T-helper 1 cell treated with Interleukin-12 subunit alpha and Interleukin-12 subunit beta and Interleukin-4 antibody, amounts not matched to agents 30 μg/mL and 1 μg/mL, for 36 hours (primary cell): ENCODE measurements around the gene UPF1.
A peak's percentile ranks its signal among the peaks of the same experiment; 100 is the strongest.
"Not testable (repeated sequence)": the region's sequence is repeated elsewhere in the genome, so short reads cannot be mapped to it uniquely, and the experiment has no call there.

Source experiments
- H3K27ac Mint-ChIP-seq: one replicate; pipeline ENCODE4 v1.8.0; 2021; ENCODE audit warnings: mild to moderate bottlenecking, mixed read lengths
- H3K27me3 Mint-ChIP-seq: one replicate; pipeline ENCODE4 v1.8.0; 2021; ENCODE audit warnings: low read depth, mixed read lengths
- H3K36me3 Mint-ChIP-seq: one replicate; pipeline ENCODE4 v1.8.0; 2021; ENCODE audit warnings: low read depth, mixed read lengths
- H3K4me1 Mint-ChIP-seq: one replicate; pipeline ENCODE4 v1.8.0; 2021; ENCODE audit warnings: low read depth, mixed read lengths
- H3K4me3 Mint-ChIP-seq: one replicate; pipeline ENCODE4 v1.8.0; 2021; ENCODE audit warnings: mild to moderate bottlenecking, moderate library complexity, mixed read lengths
- H3K9me3 Mint-ChIP-seq: one replicate; pipeline ENCODE4 v1.8.0; 2021; ENCODE audit warnings: mixed read lengths

UPF1 gene

GRCh38 chr19:18897094-18898029 is 65.6 kb downstream of the UPF1 start:
- peak overlapping the region; percentile 9 for H3K4me3 Mint-ChIP-seq
- H3K9me3 Mint-ChIP-seq: no peaks in the 10 kb centered on the region
- H3K27me3 Mint-ChIP-seq: peaks cover 27% of the 10 kb centered on the region
- H3K36me3 Mint-ChIP-seq: peaks cover 6% of the 10 kb centered on the region
- no peak overlapping the region for H3K27ac Mint-ChIP-seq
- peaks cover 2% of the 10 kb centered on the region for H3K4me1 Mint-ChIP-seq

- Mint-ChIP-seq H3K36me3 (peaks cover 6% of the 10 kb centered on the region), H3K4me1 (peaks cover 2% of the 10 kb centered on the region), H3K27me3 (peaks cover 24% of the 10 kb centered on the region), H3K9me3 (no peaks in the 10 kb centered on the region), H3K4me3 (no peak overlapping the region), H3K27ac (no peak overlapping the region)
Observed at GRCh38 chr19:18898081-18898606, 66.4 kb downstream of the UPF1 start.

DNA sequence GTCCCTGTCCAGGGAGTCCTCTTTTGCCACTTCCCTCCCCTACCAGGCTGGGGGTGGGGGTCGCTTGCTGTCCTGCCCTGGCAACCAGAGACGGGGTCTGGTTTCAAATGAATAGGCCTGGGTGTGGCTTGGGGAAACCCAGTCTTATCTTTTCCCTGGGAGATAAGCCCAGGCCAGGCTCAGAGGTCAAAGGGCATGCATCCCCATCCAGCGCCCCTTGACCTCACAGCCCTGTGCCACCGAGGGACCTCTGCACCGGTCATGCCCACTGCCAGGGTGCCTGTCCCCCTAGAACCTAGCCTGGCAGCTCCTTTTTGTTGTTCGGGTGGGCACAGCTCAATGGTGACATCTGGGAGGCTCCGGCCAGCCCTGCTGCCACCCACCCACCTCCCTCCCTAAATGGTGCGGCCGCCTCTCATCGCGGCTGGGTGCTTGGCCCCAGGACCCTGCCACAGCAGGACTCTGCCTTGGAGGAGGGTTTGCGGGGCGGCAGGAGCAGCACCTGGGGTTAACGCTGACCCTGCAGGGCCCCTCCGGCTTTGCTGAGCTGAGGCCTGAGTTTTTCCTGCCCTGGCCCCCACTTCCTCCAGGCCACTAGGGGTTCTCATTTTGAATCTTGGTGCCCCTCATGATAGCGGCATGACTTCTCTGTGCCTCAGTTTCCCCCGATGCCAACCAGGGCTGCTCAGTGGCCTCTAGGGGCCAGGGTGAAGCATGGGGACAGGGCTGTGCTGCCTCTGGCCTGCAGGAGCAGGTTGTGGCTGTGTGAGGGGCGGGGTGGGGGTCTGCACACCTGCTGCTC is 67.0 kb downstream of the UPF1 start:
- Mint-ChIP-seq H3K27me3 (peaks cover 19% of the 10 kb centered on the region), H3K4me1 (peaks cover 2% of the 10 kb centered on the region)

GRCh38 chr19:18899624-18900560 is 68.1 kb downstream of the UPF1 start:
- Mint-ChIP-seq H3K27me3 (peaks cover 17% of the 10 kb centered on the region), H3K9me3 (no peaks in the 10 kb centered on the region), H3K36me3 (peaks cover 6% of the 10 kb centered on the region), H3K27ac (no peak overlapping the region), H3K4me1 (peaks cover 2% of the 10 kb centered on the region), H3K4me3 (no peak overlapping the region)

More for the DNA sequence above, 67.0 kb downstream of the UPF1 start:
- Mint-ChIP-seq H3K27ac (no peak overlapping the region), H3K4me3 (no peak overlapping the region), H3K36me3 (peaks cover 6% of the 10 kb centered on the region), H3K9me3 (no peaks in the 10 kb centered on the region)

DNA sequence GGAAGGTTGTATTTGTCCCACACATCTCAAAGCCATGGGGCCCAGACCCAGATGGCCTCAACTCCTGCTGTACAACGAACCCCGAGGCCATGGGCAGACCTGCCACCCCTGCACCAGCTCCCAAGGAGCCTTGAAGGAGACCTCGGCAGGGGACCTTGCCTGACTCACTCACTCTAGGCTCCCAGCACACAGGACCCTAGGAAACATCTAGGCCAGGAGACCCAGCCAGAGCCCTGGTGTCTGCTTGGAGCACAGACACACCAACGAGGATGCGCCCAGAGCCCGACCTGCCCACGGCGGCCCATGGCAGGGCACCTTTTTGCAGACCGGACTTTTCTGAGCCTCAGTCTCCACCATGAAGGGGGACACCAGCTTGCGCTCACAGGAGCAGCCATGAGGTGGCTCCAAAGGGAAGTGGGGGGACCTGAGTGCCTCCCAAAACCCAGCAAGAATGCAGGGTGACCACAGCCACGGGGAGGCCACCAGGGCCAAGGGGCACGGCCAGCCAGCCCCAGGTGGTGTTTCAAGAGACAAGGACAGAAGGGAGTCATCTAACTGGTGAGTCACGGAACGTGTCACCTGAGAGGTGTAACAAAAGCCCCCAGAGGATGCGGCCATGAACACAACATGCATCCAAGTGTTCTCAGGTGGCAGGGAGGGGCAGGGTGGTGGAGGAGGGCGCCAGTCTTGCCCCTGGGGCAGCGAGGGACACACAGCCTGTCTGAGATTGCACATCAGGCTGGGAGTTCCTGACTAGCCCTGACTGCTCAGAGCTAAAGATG is 69.1 kb downstream of the UPF1 start:
- Mint-ChIP-seq H3K9me3 (no peaks in the 10 kb centered on the region), H3K27me3 (peaks cover 17% of the 10 kb centered on the region), H3K4me1 (peaks cover 2% of the 10 kb centered on the region), H3K27ac (no peak overlapping the region), H3K36me3 (peaks cover 10% of the 10 kb centered on the region), H3K4me3 (no peak overlapping the region)

- Mint-ChIP-seq H3K27me3 (peaks cover 14% of the 10 kb centered on the region), H3K9me3 (no peaks in the 10 kb centered on the region), H3K27ac (no peak overlapping the region), H3K36me3 (peaks cover 10% of the 10 kb centered on the region), H3K4me3 (no peak overlapping the region), H3K4me1 (peaks cover under 1% of the 10 kb centered on the region)
Observed at GRCh38 chr19:18901491-18901890, 69.7 kb downstream of the UPF1 start.

- H3K4me1 Mint-ChIP-seq: not testable (repeated sequence)
Observed at GRCh38 chr19:18902519-18902918, 70.8 kb downstream of the UPF1 start.

GRCh38 chr19:18903156-18904037 is 71.6 kb downstream of the UPF1 start:
- Mint-ChIP-seq H3K27ac (no peak overlapping the region), H3K27me3 (no peaks in the 10 kb centered on the region), H3K4me1 (no peaks in the 10 kb centered on the region), H3K36me3 (peaks cover 10% of the 10 kb centered on the region), H3K4me3 (no peak overlapping the region), H3K9me3 (no peaks in the 10 kb centered on the region)

More at GRCh38 chr19:18902519-18902918, 70.8 kb downstream of the UPF1 start:
- not testable (repeated sequence) for H3K27ac Mint-ChIP-seq, H3K4me3 Mint-ChIP-seq, H3K9me3 Mint-ChIP-seq, H3K27me3 Mint-ChIP-seq
- H3K36me3 Mint-ChIP-seq: peaks cover 10% of the 10 kb centered on the region

DNA sequence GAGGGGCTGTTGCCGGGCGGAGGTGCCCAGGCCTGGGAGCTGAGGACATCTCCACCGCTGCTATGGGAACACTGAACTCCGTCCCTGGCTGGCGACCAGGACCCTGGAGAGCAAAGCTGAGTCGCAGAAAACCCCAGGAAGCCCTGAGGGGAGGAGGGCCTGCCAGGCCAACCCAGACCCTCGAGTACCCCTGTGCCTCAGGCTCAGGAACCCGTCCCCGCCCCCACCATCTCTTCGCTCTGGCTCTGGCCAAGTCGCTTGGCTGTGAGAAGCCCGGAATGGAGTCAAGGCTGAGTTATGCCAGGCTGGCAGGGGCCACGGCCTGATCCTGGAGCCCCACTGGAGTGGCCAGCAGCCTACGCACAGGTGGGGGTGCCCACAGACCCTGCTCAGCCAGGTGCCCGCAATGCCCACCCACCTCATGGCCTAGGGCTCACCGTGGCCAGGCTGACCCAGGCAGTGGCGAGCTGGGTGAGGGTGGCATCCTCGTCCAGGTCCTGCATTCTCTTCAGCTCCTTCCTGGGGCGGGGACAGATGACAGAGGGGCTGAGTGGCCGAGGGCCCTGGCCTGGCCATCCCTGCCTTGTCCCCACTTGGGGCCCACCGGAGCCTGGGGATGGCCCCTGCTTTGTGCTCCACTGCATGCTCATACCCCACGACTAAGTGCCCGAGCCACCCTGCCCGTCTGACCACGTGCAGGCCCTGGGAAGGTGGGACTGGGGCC is 72.7 kb downstream of the UPF1 start:
- H3K9me3 Mint-ChIP-seq: no peaks in the 10 kb centered on the region
- peaks cover 10% of the 10 kb centered on the region for H3K36me3 Mint-ChIP-seq
- H3K4me1 Mint-ChIP-seq: no peaks in the 10 kb centered on the region
- no peak overlapping the region for H3K27ac Mint-ChIP-seq
- H3K4me3 Mint-ChIP-seq: no peak overlapping the region
- H3K27me3 Mint-ChIP-seq: no peaks in the 10 kb centered on the region

DNA sequence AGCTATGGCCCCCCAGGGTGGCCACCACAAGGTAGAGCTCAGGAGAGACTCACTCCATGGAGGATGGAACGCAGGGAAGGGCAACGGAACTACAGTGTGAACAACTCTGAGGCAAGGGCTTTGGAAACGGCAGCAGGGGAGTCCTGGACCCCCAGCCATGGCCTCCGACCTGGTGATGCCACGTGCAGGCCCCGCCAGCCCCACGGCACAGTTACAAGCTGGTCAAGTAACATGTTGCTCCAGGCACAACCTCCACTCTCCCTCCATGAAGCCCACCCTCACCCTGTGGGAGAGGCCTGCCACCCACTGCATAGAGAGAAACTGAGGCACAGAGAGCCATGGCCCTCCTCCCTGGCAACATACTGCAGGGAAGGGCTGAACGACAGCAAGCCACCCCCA is 73.3 kb downstream of the UPF1 start:
- Mint-ChIP-seq H3K27ac (no peak overlapping the region), H3K4me1 (no peaks in the 10 kb centered on the region), H3K36me3 (peaks cover 13% of the 10 kb centered on the region), H3K9me3 (no peaks in the 10 kb centered on the region), H3K27me3 (no peaks in the 10 kb centered on the region), H3K4me3 (no peak overlapping the region)

- Mint-ChIP-seq H3K9me3 (no peaks in the 10 kb centered on the region), H3K36me3 (peaks cover 11% of the 10 kb centered on the region), H3K27me3 (no peaks in the 10 kb centered on the region), H3K4me1 (no peaks in the 10 kb centered on the region), H3K4me3 (no peak overlapping the region), H3K27ac (no peak overlapping the region)
Observed at GRCh38 chr19:18905513-18906236, 73.9 kb downstream of the UPF1 start.
